Activated naive CD4-positive, alpha-beta T cell treated with anti-CD3 and anti-CD28 coated beads, Interleukin-2, amount 50 U/mL, for 24 hours (primary cell): ENCODE measurements around the gene ARID1B.

Experiments
- H3K27ac Mint-ChIP-seq: one replicate; pipeline ENCODE4 v1.8.0; 2021; ENCODE audit warnings: mild to moderate bottlenecking, mixed read lengths
- H3K27me3 Mint-ChIP-seq: one replicate; pipeline ENCODE4 v1.8.0; 2021; ENCODE audit warnings: mixed read lengths
- H3K36me3 Mint-ChIP-seq: one replicate; pipeline ENCODE4 v1.8.0; 2021; ENCODE audit warnings: mixed read lengths
- H3K4me1 Mint-ChIP-seq: one replicate; pipeline ENCODE4 v1.8.0; 2021; ENCODE audit warnings: mixed read lengths
- H3K4me3 Mint-ChIP-seq: one replicate; pipeline ENCODE4 v1.8.0; 2021; ENCODE audit warnings: mild to moderate bottlenecking, mixed read lengths
- H3K9me3 Mint-ChIP-seq: one replicate; pipeline ENCODE4 v1.8.0; 2021; ENCODE audit warnings: mixed read lengths

ARID1B gene

DNA sequence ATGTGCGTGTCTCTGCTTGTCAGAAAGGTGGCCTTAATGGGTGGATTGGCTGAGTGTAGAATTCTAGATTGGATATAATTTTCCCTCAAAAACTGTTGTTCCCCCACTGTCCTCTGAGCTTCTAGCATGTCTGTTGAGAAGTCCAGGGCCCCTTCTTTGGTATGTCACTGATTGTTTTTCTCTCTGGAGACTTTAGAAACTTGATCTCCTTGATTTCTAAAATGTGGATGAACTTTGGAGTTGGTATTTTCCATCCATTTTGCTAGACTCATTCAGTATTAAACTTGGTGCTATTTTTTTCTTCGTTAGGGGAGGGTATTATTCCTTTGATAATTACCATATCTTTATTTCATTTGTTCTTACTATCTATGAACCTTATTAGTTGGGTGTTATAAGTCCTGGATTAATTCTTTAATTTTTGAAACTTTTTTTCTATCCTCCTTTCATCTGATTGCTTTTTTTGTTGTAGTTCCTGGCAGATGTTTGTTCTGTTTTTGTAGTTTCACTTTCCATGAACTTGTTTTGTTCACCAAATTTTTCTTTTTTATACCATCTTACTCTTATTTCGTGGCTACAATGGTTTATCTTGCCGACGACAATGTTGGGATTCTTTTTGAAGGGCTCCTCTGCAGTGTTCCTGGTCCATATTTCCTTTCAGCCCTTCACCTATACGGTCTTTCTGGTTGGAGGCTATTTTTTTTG is 68.4 kb downstream of the ARID1B start:
- H3K27ac Mint-ChIP-seq = peak overlapping the region; percentile 65
- no peaks in the 10 kb centered on the region for H3K27me3 Mint-ChIP-seq

DNA sequence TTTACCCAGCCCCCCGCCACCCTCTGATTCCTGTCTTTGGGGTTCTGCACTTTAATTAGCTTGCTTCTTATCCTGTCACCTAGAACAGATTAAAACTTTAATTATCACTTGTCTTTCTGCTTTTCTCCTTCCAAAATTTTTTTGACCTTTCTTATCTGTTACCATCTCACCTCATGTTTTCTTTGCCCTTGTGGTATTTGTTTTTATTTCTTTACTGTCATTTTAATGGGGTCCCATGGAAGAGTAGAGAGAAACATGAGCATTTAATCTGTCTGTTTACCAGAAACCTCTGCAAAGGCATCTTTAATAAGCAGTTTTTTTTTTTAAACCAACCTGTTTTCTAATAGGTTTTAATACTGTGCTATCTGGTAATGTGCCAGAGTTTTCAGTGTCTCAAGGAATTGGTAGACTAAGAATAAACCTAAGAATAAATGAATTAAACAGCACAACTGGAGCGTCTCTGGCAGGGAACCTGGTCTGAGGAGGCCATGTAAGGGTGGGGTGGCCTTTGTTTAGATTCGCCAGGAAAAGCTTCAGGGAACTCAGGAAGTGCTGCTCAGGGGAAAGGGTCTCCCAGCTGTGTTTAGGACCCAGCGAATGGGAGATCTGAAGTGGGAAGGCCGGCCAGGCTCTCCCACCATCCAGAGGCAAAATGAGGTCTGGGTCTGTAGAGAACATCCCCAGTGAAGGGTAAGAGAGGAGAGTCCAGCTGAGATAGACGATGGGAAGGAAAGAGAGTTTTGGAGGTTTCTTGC is 69.8 kb downstream of the ARID1B start:
- peaks cover 6% of the 10 kb centered on the region for H3K36me3 Mint-ChIP-seq
- H3K27me3 Mint-ChIP-seq = no peaks in the 10 kb centered on the region
- peaks cover 97% of the 10 kb centered on the region for H3K4me1 Mint-ChIP-seq
- H3K27ac Mint-ChIP-seq = peak overlapping the region; percentile 9
- H3K9me3 Mint-ChIP-seq = no peaks in the 10 kb centered on the region
- H3K4me3 Mint-ChIP-seq = no peak overlapping the region

More for the DNA sequence above, 68.4 kb downstream of the ARID1B start:
- H3K4me1 Mint-ChIP-seq = peaks cover 98% of the 10 kb centered on the region
- peaks cover 6% of the 10 kb centered on the region for H3K36me3 Mint-ChIP-seq
- no peaks in the 10 kb centered on the region for H3K9me3 Mint-ChIP-seq
- H3K4me3 Mint-ChIP-seq = peak overlapping the region; percentile 68

DNA sequence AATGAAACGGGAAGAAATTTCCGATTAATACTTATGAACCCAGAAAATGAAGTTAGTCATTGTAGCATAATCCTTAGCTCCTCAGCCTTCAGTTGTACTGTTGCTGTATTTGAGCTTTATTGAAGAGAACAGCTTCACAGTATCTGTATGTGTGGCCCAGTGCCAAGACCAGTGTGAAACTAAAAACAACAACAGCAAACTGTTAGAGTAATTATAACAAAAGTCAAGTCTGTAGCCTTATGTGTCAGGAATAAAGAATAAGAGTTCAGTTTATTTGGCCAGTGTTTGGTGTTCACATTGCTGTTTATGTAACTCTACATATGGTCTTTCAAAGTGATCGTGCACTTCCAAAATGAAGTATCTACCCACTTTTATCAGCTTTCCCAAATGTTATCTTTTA is 70.9 kb downstream of the ARID1B start:
- Mint-ChIP-seq H3K27me3 (no peaks in the 10 kb centered on the region), H3K4me3 (peak overlapping the region; percentile 9), H3K36me3 (peaks cover 6% of the 10 kb centered on the region), H3K9me3 (no peaks in the 10 kb centered on the region), H3K4me1 (peaks cover 96% of the 10 kb centered on the region), H3K27ac (peak overlapping the region; percentile 41)

DNA sequence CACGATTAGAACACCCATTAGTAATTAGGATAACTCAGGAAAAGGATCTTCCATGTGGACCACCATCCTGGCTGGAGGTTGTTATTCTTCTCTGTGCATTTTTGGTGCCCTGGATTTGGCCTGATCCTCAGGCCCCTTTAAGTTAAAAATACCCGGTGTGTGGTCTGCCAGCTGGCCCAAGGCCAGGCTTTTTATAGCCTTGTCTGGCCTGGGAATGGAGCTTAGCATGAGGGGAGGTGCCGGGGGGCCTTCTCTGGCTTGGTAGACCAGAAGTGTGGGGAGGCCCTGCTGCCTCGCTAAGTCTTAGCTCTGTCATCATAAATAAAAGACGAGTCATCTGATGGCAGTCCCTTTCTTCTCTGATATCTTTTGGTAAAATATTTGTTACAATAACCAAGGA is 71.4 kb downstream of the ARID1B start:
- peak overlapping the region; percentile 16 for H3K4me3 Mint-ChIP-seq
- H3K4me1 Mint-ChIP-seq = peaks cover 96% of the 10 kb centered on the region
- no peaks in the 10 kb centered on the region for H3K27me3 Mint-ChIP-seq
- H3K9me3 Mint-ChIP-seq = no peaks in the 10 kb centered on the region
- peak overlapping the region; percentile 32 for H3K27ac Mint-ChIP-seq
- peaks cover 6% of the 10 kb centered on the region for H3K36me3 Mint-ChIP-seq

DNA sequence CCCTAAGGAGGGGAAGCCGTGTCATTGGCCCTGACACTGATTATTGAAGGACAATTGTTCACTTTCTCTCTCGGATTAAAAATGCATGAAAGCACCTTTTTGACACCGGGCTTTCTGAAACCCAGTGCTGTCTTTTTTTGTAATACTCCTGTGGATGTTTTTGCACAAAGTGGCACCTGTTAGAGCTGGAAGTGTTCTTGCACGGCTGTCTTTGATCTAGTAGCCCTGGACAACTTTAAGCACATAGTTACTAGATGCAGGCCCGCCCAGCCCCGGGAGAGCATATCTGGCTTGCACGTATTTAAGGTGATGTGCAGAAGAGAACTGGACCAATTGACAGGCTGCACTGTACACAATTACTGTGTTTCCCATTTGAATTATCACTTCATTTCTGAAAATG is 72.6 kb downstream of the ARID1B start:
- Mint-ChIP-seq H3K36me3 (peaks cover 3% of the 10 kb centered on the region), H3K27ac (no peak overlapping the region), H3K4me3 (no peak overlapping the region), H3K4me1 (peaks cover 95% of the 10 kb centered on the region), H3K27me3 (no peaks in the 10 kb centered on the region), H3K9me3 (no peaks in the 10 kb centered on the region)

DNA sequence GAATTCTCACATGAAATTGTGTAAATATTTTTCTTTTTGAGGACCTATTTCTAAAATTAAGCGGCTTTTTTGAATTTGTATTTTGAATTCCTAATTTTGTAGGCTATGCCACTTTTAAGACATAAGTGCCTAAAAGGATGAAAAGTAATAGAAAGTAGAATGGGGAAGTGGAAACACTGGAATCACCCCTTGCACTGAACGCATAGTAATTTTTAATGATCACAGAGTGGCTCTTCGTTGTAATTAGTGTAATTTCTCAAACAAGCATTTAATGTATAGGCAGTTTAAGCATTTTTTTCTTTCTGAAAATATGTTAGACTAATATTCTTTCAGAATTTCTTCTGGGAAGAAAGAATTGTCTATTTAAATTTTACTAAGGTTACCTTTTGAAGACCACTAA is 73.2 kb downstream of the ARID1B start:
- no peaks in the 10 kb centered on the region for H3K27me3 Mint-ChIP-seq
- H3K36me3 Mint-ChIP-seq = peaks cover 3% of the 10 kb centered on the region
- H3K27ac Mint-ChIP-seq = no peak overlapping the region
- H3K4me3 Mint-ChIP-seq = no peak overlapping the region
- H3K4me1 Mint-ChIP-seq = peaks cover 95% of the 10 kb centered on the region
- no peaks in the 10 kb centered on the region for H3K9me3 Mint-ChIP-seq

DNA sequence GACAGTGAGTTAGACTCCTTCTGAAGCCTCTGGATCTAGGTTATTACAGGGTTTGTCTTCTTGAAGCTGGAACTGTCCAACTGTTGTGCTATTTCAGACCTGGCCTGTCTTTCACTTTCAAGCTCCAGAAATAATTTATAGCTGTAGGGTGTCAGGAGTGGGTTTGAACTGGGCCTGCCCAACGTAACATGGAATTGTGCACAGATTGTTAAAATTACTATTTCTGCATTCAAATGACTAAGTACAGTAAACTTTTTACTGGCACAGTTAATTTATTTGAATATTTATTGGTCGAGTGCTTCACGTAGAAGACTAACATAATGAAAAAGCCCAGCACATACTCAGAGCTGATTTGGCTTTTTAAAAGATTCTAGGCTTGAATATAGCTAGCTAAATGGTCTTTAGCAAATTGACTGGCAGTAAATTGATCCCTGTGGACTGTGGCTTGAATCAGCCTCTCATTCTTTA is 74.3 kb downstream of the ARID1B start:
- H3K4me1 Mint-ChIP-seq = peaks cover 96% of the 10 kb centered on the region
- H3K36me3 Mint-ChIP-seq = no peaks in the 10 kb centered on the region
- no peaks in the 10 kb centered on the region for H3K27me3 Mint-ChIP-seq
- H3K27ac Mint-ChIP-seq = no peak overlapping the region
- no peaks in the 10 kb centered on the region for H3K9me3 Mint-ChIP-seq
- H3K4me3 Mint-ChIP-seq = no peak overlapping the region

DNA sequence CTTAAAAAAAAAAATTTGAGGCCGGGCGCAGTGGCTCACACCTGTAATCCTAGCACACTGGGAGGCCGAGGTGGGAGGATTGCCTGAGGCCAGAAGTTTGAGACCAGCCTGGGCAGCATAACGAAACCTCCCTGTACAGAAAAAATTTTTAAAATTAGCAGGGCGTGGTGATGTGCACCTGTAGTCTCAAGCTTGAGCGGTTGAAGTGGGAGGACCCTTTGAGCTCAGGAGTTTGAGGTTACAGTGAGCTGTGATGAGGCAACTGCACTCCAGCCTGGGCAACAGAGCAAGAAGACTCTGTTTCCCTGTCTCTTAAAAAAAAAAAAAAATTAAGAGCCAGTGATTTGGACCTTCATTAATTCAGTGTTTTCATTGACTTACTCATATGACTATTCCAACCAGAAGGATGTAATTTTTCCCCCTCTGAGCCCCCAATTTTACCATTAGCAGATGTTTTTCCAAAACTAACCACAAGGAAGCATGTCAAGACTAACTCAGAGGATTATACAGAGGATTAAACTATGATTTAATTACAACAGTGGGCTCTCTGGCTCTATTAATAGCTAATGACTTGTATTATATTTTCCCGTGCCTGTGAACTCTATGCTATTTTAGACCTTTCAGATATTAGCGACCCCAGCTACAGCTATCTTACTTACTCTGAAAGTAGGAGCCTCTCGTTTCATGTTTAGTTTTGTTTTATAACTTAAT is 75.1 kb downstream of the ARID1B start:
- Mint-ChIP-seq H3K36me3 (no peaks in the 10 kb centered on the region), H3K4me1 (peaks cover 96% of the 10 kb centered on the region), H3K9me3 (no peaks in the 10 kb centered on the region), H3K4me3 (no peak overlapping the region), H3K27ac (no peak overlapping the region), H3K27me3 (no peaks in the 10 kb centered on the region)

DNA sequence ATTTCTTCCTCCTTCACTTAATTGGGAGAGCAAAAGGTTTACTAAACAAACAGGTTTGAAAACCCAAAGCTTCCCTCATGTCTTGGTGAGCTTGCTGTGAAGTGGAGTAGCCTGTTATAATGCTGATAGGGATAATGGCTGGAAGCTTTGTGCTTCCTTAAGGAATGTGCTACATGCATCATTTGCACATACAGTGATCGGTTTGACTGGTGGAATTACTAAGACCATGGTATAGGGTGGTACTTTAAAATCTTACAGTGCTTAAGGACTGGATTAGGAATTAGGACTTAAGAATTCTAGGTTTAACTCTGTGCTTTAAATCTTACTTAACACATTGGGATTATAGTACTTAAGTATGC is 75.7 kb downstream of the ARID1B start:
- peaks cover 96% of the 10 kb centered on the region for H3K4me1 Mint-ChIP-seq
- H3K36me3 Mint-ChIP-seq = peaks cover under 1% of the 10 kb centered on the region
- H3K27ac Mint-ChIP-seq = no peak overlapping the region
- no peaks in the 10 kb centered on the region for H3K9me3 Mint-ChIP-seq
- no peaks in the 10 kb centered on the region for H3K27me3 Mint-ChIP-seq
- H3K4me3 Mint-ChIP-seq = no peak overlapping the region

DNA sequence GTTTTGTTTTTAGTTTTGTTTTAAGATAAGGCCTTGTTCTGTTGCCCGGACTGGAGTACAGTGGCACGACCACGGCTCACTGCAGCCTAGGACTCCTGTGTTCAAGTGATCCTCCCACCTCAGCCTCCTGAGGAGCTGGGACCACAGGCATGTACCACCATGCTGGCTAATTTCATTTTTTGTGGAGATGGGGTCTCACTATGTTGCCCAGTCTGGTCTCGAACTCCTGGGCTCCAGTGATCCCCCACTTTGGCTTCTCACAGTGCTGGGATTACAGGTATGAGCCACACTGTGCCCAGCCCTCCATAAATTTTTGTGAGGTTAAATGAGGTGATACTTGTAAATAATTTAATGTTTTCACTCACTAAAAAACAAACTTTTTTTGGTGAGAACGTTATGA is 76.6 kb downstream of the ARID1B start:
- Mint-ChIP-seq H3K9me3 (no peaks in the 10 kb centered on the region), H3K36me3 (peaks cover 2% of the 10 kb centered on the region), H3K27ac (no peak overlapping the region), H3K4me1 (peaks cover 95% of the 10 kb centered on the region), H3K27me3 (no peaks in the 10 kb centered on the region), H3K4me3 (no peak overlapping the region)

DNA sequence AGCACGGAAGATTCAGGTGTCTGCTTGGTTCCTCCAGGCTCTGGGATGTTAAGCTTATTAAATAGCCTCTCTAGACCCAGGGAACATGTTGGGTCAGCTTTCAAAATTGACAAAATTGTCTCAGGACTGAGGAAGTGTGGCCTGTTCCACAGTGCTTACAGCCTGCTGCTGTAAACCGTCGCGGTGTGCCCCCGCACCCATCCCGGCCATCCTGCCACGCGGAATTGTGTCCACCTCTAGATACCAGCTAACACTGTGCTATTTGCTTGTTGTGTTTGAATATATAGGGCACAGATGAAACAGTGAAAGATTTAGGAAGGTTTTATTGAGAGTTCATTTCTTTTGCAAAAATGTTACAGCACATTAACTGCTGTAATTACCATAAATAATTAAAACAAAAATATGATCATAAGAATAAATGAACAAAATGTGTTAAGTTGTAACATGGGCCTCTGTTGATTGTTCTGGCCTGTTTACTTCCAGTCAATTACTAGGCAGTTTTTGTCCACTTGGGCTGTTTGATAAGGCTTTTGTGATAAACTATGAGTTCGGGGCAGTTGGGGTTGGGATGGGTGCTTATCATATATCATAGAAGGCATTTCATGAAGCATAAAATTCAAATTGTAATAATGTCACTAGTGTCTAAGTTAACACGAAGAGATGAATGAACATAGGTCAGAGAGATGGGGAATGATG is 77.4 kb downstream of the ARID1B start:
- no peak overlapping the region for H3K4me3 Mint-ChIP-seq
- H3K36me3 Mint-ChIP-seq = peaks cover 2% of the 10 kb centered on the region
- peak overlapping the region; percentile 26 for H3K27ac Mint-ChIP-seq
- H3K4me1 Mint-ChIP-seq = peaks cover 93% of the 10 kb centered on the region
- no peaks in the 10 kb centered on the region for H3K27me3 Mint-ChIP-seq
- no peaks in the 10 kb centered on the region for H3K9me3 Mint-ChIP-seq

DNA sequence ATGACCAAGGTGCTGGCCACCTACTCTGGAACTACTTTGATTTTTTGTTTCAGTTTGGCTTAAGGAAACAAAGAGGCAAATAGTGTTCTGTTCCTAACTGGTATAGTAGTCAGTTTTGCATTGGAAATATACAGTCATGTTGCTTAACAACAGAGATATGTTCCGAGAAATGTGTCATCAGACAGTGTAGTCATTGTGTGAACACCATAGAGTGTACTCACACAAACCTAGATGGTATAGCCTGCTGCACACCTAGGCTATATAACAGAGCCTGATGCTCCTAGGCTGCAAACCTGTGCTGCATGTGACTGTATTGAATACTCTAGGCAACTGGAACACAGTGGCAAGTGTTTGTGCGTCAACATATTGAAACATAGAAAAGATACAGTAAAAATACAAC is 80.4 kb downstream of the ARID1B start:
- Mint-ChIP-seq H3K36me3 (peaks cover 2% of the 10 kb centered on the region), H3K4me1 (peaks cover 93% of the 10 kb centered on the region), H3K4me3 (peak overlapping the region; percentile 15), H3K27ac (peak overlapping the region; percentile 98), H3K9me3 (no peaks in the 10 kb centered on the region), H3K27me3 (no peaks in the 10 kb centered on the region)

DNA sequence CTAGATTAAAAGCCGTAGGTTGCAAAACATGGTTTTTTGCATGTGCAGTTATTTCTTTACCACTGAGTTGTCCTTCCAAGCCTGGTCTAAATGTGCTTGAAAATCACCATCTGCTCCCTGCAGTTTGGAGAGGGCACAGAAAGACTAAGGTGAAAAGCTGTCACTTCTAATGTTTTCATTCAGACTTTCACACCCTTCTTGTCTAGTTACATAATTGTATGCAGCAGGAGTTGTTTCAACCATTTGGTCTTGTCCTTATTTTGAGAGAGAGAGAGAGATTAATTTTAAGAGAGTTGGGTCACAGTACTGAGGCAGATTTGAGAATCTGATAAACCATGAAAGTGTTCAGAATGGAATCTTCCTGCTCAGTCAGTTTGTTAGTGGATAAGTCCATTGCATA is 82.5 kb downstream of the ARID1B start:
- Mint-ChIP-seq H3K4me3 (no peak overlapping the region), H3K27ac (peak overlapping the region; percentile 60), H3K4me1 (peaks cover 95% of the 10 kb centered on the region), H3K27me3 (no peaks in the 10 kb centered on the region), H3K9me3 (no peaks in the 10 kb centered on the region), H3K36me3 (peaks cover 6% of the 10 kb centered on the region)

DNA sequence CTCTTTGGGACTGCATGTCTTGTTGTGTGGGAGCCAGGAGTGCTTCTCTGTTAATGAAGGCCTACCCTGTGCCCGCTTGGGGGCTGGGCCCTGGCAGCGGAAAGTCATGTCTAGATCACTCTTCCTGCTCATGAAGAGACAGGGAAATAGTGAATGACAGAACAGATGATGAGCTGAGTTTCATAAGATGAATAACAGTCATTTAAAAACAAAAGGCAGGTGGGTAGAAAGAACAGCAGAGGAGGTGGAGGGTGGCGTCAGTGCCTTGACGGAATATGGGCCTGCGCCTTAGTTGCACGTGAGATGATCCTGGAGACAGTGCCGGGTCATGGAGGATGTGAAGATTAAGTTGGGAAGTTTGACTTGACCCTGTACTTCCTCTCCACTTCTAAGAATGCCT is 85.5 kb downstream of the ARID1B start:
- peak overlapping the region; percentile 23 for H3K4me3 Mint-ChIP-seq
- peaks cover 10% of the 10 kb centered on the region for H3K36me3 Mint-ChIP-seq
- H3K27me3 Mint-ChIP-seq = no peaks in the 10 kb centered on the region
- peaks cover 95% of the 10 kb centered on the region for H3K4me1 Mint-ChIP-seq
- H3K27ac Mint-ChIP-seq = peak overlapping the region; percentile 89
- H3K9me3 Mint-ChIP-seq = no peaks in the 10 kb centered on the region

DNA sequence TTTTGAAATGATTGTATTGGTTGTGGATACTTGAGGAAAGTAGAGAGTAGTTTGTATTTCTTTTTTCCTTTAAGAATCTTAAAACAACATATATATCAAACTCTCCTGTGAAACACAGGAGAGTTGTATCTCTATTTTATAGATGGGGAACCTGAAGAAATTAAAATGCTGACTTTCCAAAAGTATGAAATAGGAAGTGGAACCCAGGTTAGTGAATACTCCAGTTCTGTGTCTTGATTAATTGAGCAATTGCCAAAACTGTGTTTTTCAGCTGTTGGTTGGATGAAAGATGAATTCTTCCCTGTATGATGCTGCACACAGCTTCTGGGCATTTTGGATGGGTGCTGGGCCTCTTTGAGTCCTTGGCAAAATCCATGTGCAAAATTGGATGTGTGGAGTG is 86.3 kb downstream of the ARID1B start:
- peaks cover 96% of the 10 kb centered on the region for H3K4me1 Mint-ChIP-seq
- H3K36me3 Mint-ChIP-seq = peaks cover 8% of the 10 kb centered on the region
- H3K4me3 Mint-ChIP-seq = no peak overlapping the region
- H3K27ac Mint-ChIP-seq = peak overlapping the region; percentile 89
- no peaks in the 10 kb centered on the region for H3K9me3 Mint-ChIP-seq
- no peaks in the 10 kb centered on the region for H3K27me3 Mint-ChIP-seq
